Measurements from ENCODE around the gene NEFH.

Gene NEFH

DNA sequence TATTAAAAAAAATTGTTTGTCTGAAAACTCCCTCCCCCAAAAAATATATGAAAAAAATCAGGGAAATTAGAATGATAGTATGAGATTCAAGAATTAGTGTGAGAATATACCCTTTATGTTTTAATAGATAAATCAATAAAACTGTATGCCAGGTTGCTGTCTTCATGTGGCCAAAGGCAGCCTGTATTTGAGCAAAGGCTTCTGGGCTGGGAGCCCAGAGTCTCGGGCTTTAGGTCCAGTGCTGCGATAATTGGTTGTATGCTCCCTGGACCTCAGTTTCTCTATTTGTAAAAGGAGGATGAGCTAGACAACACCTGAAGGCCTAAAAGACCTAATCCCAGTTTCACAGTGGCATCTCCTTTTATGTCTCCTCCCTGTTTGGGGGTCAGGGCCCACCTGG, 43.7 kb downstream of the NEFH start:
- peaks cover 63% of the 10 kb centered on the region for H3K36me3 ChIP-seq (ENCODE audit: insufficient read depth, low read length)
- no peak overlapping the region for H3K4me3 ChIP-seq (ENCODE audit: low read depth in 1 of 2, low read length in 2 of 2)
- no peaks in the 10 kb centered on the region for H3K4me1 ChIP-seq (ENCODE audit: insufficient read depth, low read length)

DNA sequence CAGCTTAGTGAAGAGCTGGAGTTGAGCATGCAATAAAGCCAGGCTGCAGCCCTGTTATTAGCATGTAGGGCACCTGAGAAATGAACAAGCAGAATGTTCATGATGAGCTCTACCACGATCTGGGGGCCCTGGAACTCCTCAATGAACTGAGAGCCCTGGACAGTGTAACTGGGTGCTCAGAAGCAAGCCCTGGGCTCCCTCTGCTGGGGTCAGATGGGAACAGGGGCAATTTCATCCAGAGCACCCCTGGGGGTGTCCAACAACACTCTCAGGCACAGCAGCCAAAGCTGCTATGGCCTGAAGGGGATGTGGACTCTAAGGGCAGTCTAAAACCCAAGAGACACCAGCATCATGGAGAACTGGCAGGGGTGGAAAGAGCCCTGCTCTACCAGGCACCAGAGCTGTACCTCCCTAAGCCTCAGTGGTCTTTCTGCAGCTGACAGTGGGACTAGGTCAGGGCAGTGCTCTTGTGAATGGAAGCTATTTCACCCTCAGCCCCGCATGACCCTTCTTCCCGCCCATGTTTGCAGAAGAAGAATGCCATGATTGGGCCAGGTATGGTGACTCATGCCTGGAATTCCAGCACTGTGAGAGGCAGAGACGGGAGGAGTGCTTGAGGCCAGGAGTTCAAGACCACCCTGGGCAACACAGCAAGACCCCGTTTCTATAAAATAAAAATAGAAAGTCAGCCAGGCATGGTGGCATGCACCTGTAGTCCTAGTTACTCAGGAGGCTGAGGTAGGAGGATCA, 44.6 kb downstream of the NEFH start:
- Histone ChIP-seq H3K4me1 (ENCODE audit: insufficient read depth, low read length) (no peaks in the 10 kb centered on the region), H3K36me3 (ENCODE audit: insufficient read depth, low read length) (peaks cover 65% of the 10 kb centered on the region), H3K27me3 (ENCODE audit: control insufficient read depth in 1 of 2, insufficient read depth in 2 of 2, low read length in 2 of 2) (no peaks in the 10 kb centered on the region), H3K9ac (ENCODE audit: low read length) (no peak overlapping the region), H3K4me3 (ENCODE audit: low read depth in 1 of 2, low read length in 2 of 2) (no peak overlapping the region), H3K27ac (ENCODE audit: low read depth, low read length) (no peak overlapping the region), H3K9me3 (ENCODE audit: low read length) (no peaks in the 10 kb centered on the region)

More for the DNA sequence above, 43.7 kb downstream of the NEFH start:
- H3K27me3 ChIP-seq (ENCODE audit: control insufficient read depth in 1 of 2, insufficient read depth in 2 of 2, low read length in 2 of 2), result no peaks in the 10 kb centered on the region
- H3K9me3 ChIP-seq (ENCODE audit: low read length), result no peaks in the 10 kb centered on the region
- H3K9ac ChIP-seq (ENCODE audit: low read length), result no peak overlapping the region
- H3K27ac ChIP-seq (ENCODE audit: low read depth, low read length), result no peak overlapping the region

DNA sequence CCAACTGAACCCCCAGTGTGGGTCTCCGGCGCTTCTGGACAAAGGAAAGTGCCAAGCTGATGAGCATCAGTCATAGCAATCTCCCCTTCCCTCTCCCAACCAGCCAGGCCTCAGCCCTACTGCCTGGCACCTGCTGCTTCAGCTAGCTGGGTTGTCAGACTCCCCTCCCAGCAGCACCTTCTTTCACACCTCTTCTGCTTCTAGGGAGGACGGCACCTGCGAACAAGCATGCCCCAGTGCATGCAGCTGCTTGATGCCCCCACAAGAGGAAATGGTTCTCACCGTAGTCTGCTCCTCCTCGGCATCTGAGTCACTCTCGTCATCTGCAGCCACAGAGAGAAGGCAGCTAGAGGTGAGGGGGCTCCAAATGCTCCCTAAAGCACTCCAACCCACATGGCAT, 48.1 kb downstream of the NEFH start:
- no peaks in the 10 kb centered on the region for H3K4me1 ChIP-seq (ENCODE audit: insufficient read depth, low read length)
- no peak overlapping the region for H3K4me3 ChIP-seq (ENCODE audit: low read depth in 1 of 2, low read length in 2 of 2)
- H3K9ac ChIP-seq (ENCODE audit: low read length), result no peak overlapping the region
- H3K9me3 ChIP-seq (ENCODE audit: low read length), result no peaks in the 10 kb centered on the region
- no peaks in the 10 kb centered on the region for H3K27me3 ChIP-seq (ENCODE audit: control insufficient read depth in 1 of 2, insufficient read depth in 2 of 2, low read length in 2 of 2)
- peaks cover 63% of the 10 kb centered on the region for H3K36me3 ChIP-seq (ENCODE audit: insufficient read depth, low read length)
- H3K27ac ChIP-seq (ENCODE audit: low read depth, low read length), result no peak overlapping the region

DNA sequence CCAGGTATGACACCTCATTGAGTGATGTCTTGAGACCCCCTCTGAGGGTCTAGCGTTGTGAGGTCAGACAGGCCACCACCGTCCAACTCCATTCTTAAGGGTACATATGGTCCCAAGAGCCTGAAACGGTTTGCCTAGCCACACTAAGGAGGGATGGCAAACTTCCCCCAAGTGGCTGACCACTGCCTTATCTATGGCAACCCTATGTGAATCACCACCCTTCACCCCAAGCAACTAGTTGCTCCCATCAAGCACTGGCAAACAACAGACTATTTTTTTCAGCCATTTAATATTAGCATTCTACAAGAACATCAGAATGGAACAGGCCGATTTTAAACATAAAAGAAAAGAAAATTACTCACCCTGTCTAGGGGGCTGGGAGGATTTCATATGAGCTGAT, 50.7 kb downstream of the NEFH start:
- H3K27me3 ChIP-seq (ENCODE audit: control insufficient read depth in 1 of 2, insufficient read depth in 2 of 2, low read length in 2 of 2), result no peaks in the 10 kb centered on the region
- no peak overlapping the region for H3K9ac ChIP-seq (ENCODE audit: low read length)
- H3K4me1 ChIP-seq (ENCODE audit: insufficient read depth, low read length), result no peaks in the 10 kb centered on the region
- H3K4me3 ChIP-seq (ENCODE audit: low read depth in 1 of 2, low read length in 2 of 2), result no peak overlapping the region
- H3K36me3 ChIP-seq (ENCODE audit: insufficient read depth, low read length), result peaks cover 52% of the 10 kb centered on the region
- no peaks in the 10 kb centered on the region for H3K9me3 ChIP-seq (ENCODE audit: low read length)
- no peak overlapping the region for H3K27ac ChIP-seq (ENCODE audit: low read depth, low read length)

- H3K9me3 ChIP-seq (ENCODE audit: low read length), result no peaks in the 10 kb centered on the region
- H3K27ac ChIP-seq (ENCODE audit: low read depth, low read length), result no peak overlapping the region
- no peak overlapping the region for H3K9ac ChIP-seq (ENCODE audit: low read length)
- peaks cover 55% of the 10 kb centered on the region for H3K36me3 ChIP-seq (ENCODE audit: insufficient read depth, low read length)
- no peak overlapping the region for H3K4me3 ChIP-seq (ENCODE audit: low read depth in 1 of 2, low read length in 2 of 2)
- no peaks in the 10 kb centered on the region for H3K27me3 ChIP-seq (ENCODE audit: control insufficient read depth in 1 of 2, insufficient read depth in 2 of 2, low read length in 2 of 2)
- no peaks in the 10 kb centered on the region for H3K4me1 ChIP-seq (ENCODE audit: insufficient read depth, low read length)
Observed at GRCh38 chr22:29531419-29531818, 51.4 kb downstream of the NEFH start.

DNA sequence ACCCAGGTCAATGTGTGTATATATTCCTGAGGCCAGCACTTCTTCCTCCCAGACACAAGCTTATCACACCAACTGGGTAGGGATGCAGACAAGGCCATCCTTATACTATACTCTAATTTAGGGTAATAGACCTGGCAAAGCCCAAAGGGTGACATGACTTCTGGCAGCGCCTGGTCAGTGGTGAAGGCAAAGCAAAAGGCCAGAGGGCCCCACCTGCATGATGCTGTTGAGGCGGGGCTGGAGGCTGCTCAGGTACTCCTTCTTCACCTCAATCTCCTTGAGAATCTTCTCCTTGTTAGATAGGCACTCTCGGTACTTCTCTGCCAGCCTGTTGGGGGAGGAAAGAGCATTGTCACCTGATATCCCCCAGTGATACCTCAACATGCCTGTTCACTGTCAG, 56.4 kb downstream of the NEFH start:
- no peak overlapping the region for H3K9ac ChIP-seq (ENCODE audit: low read length)
- peaks cover 48% of the 10 kb centered on the region for H3K36me3 ChIP-seq (ENCODE audit: insufficient read depth, low read length)
- H3K27ac ChIP-seq (ENCODE audit: low read depth, low read length), result no peak overlapping the region

DNA sequence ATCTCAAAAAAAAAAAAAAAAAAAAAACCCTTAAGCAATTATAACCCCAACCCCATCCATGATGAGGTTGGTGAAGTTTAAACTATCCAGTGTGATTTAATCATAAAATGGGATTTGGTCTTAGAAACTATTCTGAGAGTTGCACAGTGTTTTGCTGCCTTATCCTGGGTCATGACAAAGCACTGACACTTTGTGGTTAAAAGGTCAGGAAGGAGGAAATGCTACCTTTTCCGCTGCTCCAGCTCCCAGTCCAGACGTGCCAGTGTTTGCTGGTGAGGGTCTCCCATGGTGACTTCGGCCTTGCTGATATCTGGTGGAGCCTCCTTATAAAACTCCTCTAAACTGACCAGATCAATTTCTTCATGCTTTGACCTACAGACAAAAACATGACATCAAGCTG, 59.1 kb downstream of the NEFH start:
- Histone ChIP-seq H3K4me3 (ENCODE audit: low read depth in 1 of 2, low read length in 2 of 2) (no peak overlapping the region), H3K27me3 (ENCODE audit: control insufficient read depth in 1 of 2, insufficient read depth in 2 of 2, low read length in 2 of 2) (no peaks in the 10 kb centered on the region), H3K36me3 (ENCODE audit: insufficient read depth, low read length) (peaks cover 56% of the 10 kb centered on the region), H3K9me3 (ENCODE audit: low read length) (no peaks in the 10 kb centered on the region), H3K9ac (ENCODE audit: low read length) (no peak overlapping the region), H3K27ac (ENCODE audit: low read depth, low read length) (no peak overlapping the region), H3K4me1 (ENCODE audit: insufficient read depth, low read length) (no peaks in the 10 kb centered on the region)

More for the DNA sequence above, 56.4 kb downstream of the NEFH start:
- Histone ChIP-seq H3K4me3 (ENCODE audit: low read depth in 1 of 2, low read length in 2 of 2) (no peak overlapping the region), H3K4me1 (ENCODE audit: insufficient read depth, low read length) (no peaks in the 10 kb centered on the region), H3K9me3 (ENCODE audit: low read length) (no peaks in the 10 kb centered on the region), H3K27me3 (ENCODE audit: control insufficient read depth in 1 of 2, insufficient read depth in 2 of 2, low read length in 2 of 2) (no peaks in the 10 kb centered on the region)
